ENCODE results near the gene LGALS3BP.

The LGALS3BP gene

GRCh38 chr17:78998311-78999055 is 18.8 kb upstream of the LGALS3BP start:
- no peak for DNase-seq (ENCODE audit: low read depth)

- no peak for DNase-seq (ENCODE audit: low read depth)
Measured at GRCh38 chr17:78997881-78998280, 18.2 kb upstream of the LGALS3BP start.

GRCh38 chr17:78997231-78997741 is 17.6 kb upstream of the LGALS3BP start:
- no peak for DNase-seq (ENCODE audit: low read depth)

- no peak for DNase-seq (ENCODE audit: low read depth)
Measured at GRCh38 chr17:78996781-78997201, 17.1 kb upstream of the LGALS3BP start.

GRCh38 chr17:78995761-78996451 is 16.2 kb upstream of the LGALS3BP start:
- DNase-seq (ENCODE audit: low read depth), result no peak

- DNase-seq (ENCODE audit: low read depth), result no peak
Measured at GRCh38 chr17:78995022-78995760, 15.5 kb upstream of the LGALS3BP start.

- no peak for DNase-seq (ENCODE audit: low read depth)
Measured at GRCh38 chr17:78993981-78994671, 14.4 kb upstream of the LGALS3BP start.

GRCh38 chr17:78993241-78993956 is 13.7 kb upstream of the LGALS3BP start:
- DNase-seq (ENCODE audit: low read depth), result peak; percentile 71

GRCh38 chr17:78992542-78993212 is 13.0 kb upstream of the LGALS3BP start:
- no peak for DNase-seq (ENCODE audit: low read depth)

GRCh38 chr17:78991906-78992532 is 12.3 kb upstream of the LGALS3BP start:
- no peak for DNase-seq (ENCODE audit: low read depth)

GRCh38 chr17:78991017-78991738 is 11.5 kb upstream of the LGALS3BP start:
- DNase-seq (ENCODE audit: low read depth), result no peak

GRCh38 chr17:78990349-78991016 is 10.8 kb upstream of the LGALS3BP start:
- DNase-seq (ENCODE audit: low read depth), result no peak

GRCh38 chr17:78988152-78988551 is 8.4 kb upstream of the LGALS3BP start:
- DNase-seq (ENCODE audit: low read depth), result no peak

GRCh38 chr17:78986649-78987328 is 7.1 kb upstream of the LGALS3BP start:
- DNase-seq (ENCODE audit: low read depth), result peak; percentile 81

- DNase-seq (ENCODE audit: low read depth), result peak; percentile 43
Measured at GRCh38 chr17:78986048-78986648, 6.4 kb upstream of the LGALS3BP start.

GRCh38 chr17:78985395-78985794 is 5.7 kb upstream of the LGALS3BP start:
- DNase-seq (ENCODE audit: low read depth), result no peak

GRCh38 chr17:78981010-78981888 is 1.5 kb upstream of the LGALS3BP start:
- no peak for DNase-seq (ENCODE audit: low read depth)
